WERI-Rb-1 (cell line): ENCODE results near the gene HSP90AB1.
A peak's percentile ranks its signal among the peaks of the same experiment; 100 is the strongest.

Source experiments
- DNase-seq: peaks from one replicate; pipeline ENCODE4 v3.0.0-alpha.2; 2020
- H3K27ac ChIP-seq: fragments of 250-450 bp; sonication (Bioruptor Pico); 2 replicates; pipeline ENCODE4 v1.5.1; 2020; ENCODE audit warnings: mild to moderate bottlenecking, moderate library complexity
- H3K27me3 ChIP-seq: fragments of 250-450 bp; sonication (Bioruptor Pico); 2 replicates; pipeline ENCODE4 v1.5.1; 2021; ENCODE audit warnings: mild to moderate bottlenecking, low read depth, moderate library complexity; ENCODE audit not compliant: insufficient read depth, severe bottlenecking
- H3K36me3 ChIP-seq: fragments of 250-450 bp; sonication (Bioruptor Pico); 2 replicates; pipeline ENCODE4 v1.5.1; 2020; ENCODE audit warnings: mild to moderate bottlenecking, moderate library complexity
- H3K4me3 ChIP-seq: 2 replicates; pipeline ENCODE4 v1.5.1; 2011; ENCODE audit warnings: low read depth, mild to moderate bottlenecking, control low read depth, low read length
- H3K9me3 ChIP-seq: fragments of 250-450 bp; sonication (Bioruptor Pico); 2 replicates; pipeline ENCODE4 v1.5.1; 2021; ENCODE audit warnings: mild to moderate bottlenecking, moderate library complexity; ENCODE audit not compliant: severe bottlenecking
- TF ChIP-seq, protein P1 (sequence below): IDR thresholded peaks from 2 replicates; pipeline ENCODE4 v1.5.1; 2011; ENCODE audit warnings: low read depth, mild to moderate bottlenecking, control low read depth, inconsistent platforms, low read length

Gene HSP90AB1

DNA sequence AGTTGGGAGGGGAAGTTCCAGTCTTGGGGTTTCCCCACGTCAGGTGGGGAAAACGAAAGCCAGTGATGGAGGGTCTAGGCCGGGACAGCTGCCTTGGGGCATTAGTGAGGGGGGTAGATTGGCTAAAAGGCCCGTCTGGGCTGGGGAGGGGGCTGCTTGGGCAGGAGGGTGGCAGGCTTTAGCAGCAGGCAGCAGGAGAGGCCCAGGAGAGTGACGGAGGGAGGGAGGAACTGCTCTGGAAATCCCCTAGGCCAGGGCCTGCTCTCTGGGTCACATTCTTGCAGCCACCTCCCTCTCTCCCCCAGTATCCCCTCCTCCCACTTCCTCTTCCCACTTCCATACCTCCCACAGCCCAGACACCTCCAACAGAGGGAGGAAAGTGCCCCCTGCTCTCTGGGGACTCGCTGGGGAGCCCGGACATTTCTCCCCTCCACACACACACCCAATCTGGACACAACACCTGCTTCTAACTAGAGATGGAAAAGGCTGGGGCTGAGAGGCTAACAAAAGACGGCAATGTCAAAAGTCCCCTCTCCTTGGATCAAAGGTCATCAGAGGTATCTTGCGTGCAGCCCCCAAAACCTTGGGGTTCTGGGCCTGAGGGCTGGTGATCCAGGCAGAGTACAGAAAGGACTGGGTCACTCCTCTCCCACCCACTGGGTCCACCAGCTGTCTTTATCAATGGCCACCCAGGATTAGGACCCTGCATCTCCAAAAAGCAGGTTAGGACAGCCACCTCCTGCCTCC lies 16.6 kb downstream of the HSP90AB1 start:
- TF ChIP-seq, protein P1, sequence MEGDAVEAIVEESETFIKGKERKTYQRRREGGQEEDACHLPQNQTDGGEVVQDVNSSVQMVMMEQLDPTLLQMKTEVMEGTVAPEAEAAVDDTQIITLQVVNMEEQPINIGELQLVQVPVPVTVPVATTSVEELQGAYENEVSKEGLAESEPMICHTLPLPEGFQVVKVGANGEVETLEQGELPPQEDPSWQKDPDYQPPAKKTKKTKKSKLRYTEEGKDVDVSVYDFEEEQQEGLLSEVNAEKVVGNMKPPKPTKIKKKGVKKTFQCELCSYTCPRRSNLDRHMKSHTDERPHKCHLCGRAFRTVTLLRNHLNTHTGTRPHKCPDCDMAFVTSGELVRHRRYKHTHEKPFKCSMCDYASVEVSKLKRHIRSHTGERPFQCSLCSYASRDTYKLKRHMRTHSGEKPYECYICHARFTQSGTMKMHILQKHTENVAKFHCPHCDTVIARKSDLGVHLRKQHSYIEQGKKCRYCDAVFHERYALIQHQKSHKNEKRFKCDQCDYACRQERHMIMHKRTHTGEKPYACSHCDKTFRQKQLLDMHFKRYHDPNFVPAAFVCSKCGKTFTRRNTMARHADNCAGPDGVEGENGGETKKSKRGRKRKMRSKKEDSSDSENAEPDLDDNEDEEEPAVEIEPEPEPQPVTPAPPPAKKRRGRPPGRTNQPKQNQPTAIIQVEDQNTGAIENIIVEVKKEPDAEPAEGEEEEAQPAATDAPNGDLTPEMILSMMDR: no peak
- H3K27me3 ChIP-seq: no peaks in the 10 kb centered on the region
- DNase-seq: no peak
- H3K27ac ChIP-seq: no peak overlapping the region
- H3K4me3 ChIP-seq: no peak overlapping the region
- H3K9me3 ChIP-seq: no peaks in the 10 kb centered on the region
- peaks cover 19% of the 10 kb centered on the region for H3K36me3 ChIP-seq

DNA sequence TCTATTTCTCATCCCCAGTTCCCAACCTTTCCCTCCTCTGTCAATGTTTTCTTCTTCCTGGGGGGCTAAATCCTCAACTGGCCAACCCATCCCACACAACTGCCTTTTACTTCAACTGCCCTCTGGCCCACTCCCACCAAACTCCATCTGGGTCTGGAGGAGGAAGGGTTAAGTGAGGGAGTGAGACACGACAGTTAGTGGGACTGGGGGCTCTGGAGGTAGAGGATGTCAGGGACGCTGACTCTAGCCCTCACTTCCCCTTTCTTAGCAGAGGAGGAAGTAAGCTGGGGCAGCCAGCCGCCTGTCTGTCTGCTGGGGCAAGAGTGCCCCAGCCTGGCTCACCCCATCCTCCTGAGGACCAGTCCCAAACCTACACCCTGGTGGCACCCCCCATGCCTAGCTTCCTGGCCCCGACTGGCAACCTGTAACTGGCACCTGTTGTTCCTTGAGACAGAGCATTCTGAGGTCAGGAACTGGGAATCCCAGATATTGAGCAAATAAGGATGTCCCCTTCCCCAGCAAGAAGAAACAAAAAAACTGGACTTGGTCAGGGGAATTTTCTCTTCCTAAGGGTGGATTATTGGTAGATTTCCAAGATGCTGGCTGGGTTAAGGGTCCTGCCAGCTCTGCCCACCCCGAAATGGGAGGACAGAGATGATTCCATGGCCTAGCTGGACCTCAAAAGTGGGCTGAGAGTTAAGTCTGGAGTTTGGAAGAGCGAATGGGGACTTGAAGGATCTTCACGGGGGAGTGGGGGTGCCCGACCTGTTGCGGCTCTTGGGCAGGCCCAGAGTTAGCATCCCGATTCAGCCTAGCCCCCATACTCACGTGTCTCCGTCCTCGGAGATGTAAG lies 17.5 kb downstream of the HSP90AB1 start:
- Histone ChIP-seq H3K27ac (no peak overlapping the region), H3K36me3 (peaks cover 16% of the 10 kb centered on the region), H3K27me3 (no peaks in the 10 kb centered on the region), H3K9me3 (no peaks in the 10 kb centered on the region), H3K4me3 (peak overlapping the region; percentile 65)
- no peak for DNase-seq
- TF ChIP-seq, protein P1: no peak

DNA sequence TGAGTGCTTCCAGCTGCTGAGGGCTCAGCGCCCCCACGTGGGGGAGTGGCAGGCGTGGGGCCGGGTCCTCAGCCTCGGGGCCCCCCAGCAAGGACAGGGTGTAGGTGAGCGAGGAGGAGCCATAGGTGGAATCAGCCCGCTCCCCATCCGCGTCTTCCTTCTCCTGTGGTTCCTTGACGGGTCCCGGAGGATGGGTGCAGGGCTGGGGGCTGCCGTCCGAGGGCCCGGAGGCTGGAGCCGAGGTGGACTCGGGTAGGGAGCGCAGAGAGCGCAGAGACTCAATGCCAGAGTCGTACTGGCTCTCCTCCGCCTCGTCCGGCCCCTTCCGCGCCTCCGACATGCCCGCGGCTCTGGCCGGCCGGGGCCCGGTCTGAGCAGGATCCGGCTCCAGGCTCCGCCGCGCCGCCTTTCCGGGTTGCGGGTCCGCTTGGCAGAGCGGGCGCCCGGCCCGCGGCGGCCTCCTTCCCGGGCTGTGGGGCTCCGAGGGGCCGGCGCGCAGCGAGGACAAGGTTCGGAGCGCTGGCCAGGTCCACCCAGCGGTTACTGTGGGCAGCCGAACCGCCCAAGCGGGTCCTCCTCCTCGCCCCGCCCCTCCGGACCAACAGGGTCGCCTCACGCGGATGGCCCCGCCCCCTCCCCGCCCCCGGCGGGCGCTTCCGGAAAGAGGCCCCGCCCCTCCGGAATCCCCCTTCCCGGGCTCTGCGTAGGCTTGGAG lies 18.3 kb downstream of the HSP90AB1 start, which contains the start of gene NFKBIE:
Gene NFKBIE (minus strand): TSS at position 545 of the 715 bp plus-strand sequence. CDS start 205 bp downstream, at position 340.
- peak; percentile 99 for DNase-seq
- H3K27me3 ChIP-seq: no peaks in the 10 kb centered on the region
- peaks cover 9% of the 10 kb centered on the region for H3K36me3 ChIP-seq
- TF ChIP-seq, protein P1: peak; percentile 73
- H3K9me3 ChIP-seq: no peaks in the 10 kb centered on the region
- H3K27ac ChIP-seq: peak within 1 kb of the TSS; percentile 74
- peak within 1 kb of the TSS; percentile 65 for H3K4me3 ChIP-seq

DNA sequence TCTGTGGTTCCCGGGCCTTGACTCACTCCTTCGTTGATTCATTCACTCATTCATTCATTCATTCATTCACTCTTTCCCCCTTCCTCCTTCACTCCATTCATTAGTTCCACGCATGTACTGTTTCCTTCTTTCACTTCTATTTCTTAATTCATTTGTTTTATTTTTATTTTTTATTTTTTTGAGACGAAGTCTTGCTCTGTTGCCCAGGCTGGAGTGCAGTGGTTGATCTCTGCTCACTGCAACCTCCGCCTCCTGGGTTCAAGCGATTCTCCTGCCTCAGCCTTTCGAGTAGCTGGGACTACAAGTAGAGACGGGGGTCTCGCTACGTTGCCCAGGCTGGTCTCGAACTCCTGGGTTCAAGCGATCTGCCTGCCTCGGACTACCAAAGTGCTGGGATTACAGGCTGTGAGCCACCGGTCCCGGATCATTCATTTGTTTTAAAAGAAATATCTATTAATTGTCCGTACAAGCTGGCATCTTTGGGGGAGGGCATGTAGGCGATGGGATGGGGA lies 18.9 kb downstream of the HSP90AB1 start:
- H3K27ac ChIP-seq: peak overlapping the region; percentile 8
- peak overlapping the region; percentile 65 for H3K4me3 ChIP-seq

DNA sequence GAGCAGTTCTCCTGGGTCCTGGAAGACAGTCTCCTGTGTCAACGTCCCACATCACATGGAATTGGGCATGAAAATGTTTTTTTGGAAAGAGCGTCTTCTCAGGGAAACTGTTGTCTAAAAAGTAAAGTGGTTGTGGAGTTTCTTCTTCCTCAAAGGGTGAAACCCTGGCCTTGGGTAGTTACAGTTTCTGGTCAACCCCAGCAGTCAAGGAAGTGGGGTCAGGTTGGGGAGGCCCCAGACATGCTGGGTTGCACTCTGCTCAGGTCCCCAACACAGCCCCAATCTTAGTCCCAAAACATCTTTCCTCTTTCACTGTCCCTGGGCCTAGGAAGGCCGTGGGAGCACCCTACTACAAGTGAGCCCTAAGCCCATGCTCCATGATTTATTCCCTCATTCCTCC lies 19.4 kb downstream of the HSP90AB1 start:
- Histone ChIP-seq H3K4me3 (no peak overlapping the region), H3K27ac (no peak overlapping the region), H3K36me3 (peaks cover 3% of the 10 kb centered on the region), H3K9me3 (no peaks in the 10 kb centered on the region), H3K27me3 (no peaks in the 10 kb centered on the region)
- DNase-seq: no peak
- TF ChIP-seq, protein P1: no peak

More for the DNA sequence above, 18.9 kb downstream of the HSP90AB1 start:
- no peaks in the 10 kb centered on the region for H3K27me3 ChIP-seq
- no peaks in the 10 kb centered on the region for H3K9me3 ChIP-seq
- H3K36me3 ChIP-seq: peaks cover 8% of the 10 kb centered on the region
- no peak for DNase-seq
- TF ChIP-seq, protein P1: no peak
